Endothelial cell of umbilical vein (primary cell): ENCODE measurements around the gene PLEKHH1. TPM values are rescaled to one million over a fixed set of nuclear protein-coding genes. Genes with fewer than 3 reads are reported as not detected.

Experiments
- BruUV-seq: library from RNA; stranded (reverse); fragments of 400-500 nt; replicated peaks from 2 replicates; lab custom pipeline; 2021; lab: Mats Ljungman, UMichigan
- CTCF ChIA-PET: fragments of 300-600, 350-600 bp; sonication (Branson Sonifier 250); formaldehyde crosslinking; loops from one replicate; lab custom pipeline; 2021; ENCODE audit warnings: antibody characterized with exemption, inconsistent platforms; lab: Charles Lee
- POLR2A ChIA-PET: fragments of 300-600, 350-600 bp; sonication (Branson Sonifier 250); formaldehyde crosslinking; loops from one replicate; lab custom pipeline; 2021; ENCODE audit warnings: antibody characterized with exemption, inconsistent platforms; lab: Charles Lee
- DNase-seq: peaks from one replicate; pipeline ENCODE4 v3.0.0-alpha.2; 2011; ENCODE audit warnings: low read depth, low spot score
- FAIRE-seq: peaks from 2 replicates; lab custom pipeline; 2011; peaks lifted over from hg19 to GRCh38; lab: Jason Lieb, UNC
- H2AFZ ChIP-seq: 2 replicates; pipeline ENCODE4 v1.6.0; 2012; ENCODE audit warnings: low read depth, low read length, control low read depth, inconsistent platforms
- H3K27ac ChIP-seq: 2 replicates; pipeline ENCODE4 v1.5.1; 2011; ENCODE audit warnings: low read depth, mild to moderate bottlenecking, control low read depth, low read length, moderate library complexity; ENCODE audit not compliant: insufficient read depth
- H3K27me3 ChIP-seq, 2 experiments: 2 replicates each; pipeline versions ENCODE4 v1.6.0 to v1.6.1; 2011; ENCODE audit warnings: low read length in 2 of 2, mixed read lengths in 1 of 2; ENCODE audit not compliant: control insufficient read depth in 2 of 2, insufficient read depth in 2 of 2
- H3K36me3 ChIP-seq, 2 experiments: 2 replicates in 1 of 2; 3 replicates in 1 of 2; pipeline ENCODE4 v1.5.1; 2011; ENCODE audit warnings: low read length in 2 of 2, mild to moderate bottlenecking in 1 of 2, moderate library complexity in 1 of 2; ENCODE audit not compliant: control insufficient read depth in 2 of 2, insufficient read depth in 2 of 2; ENCODE audit errors: extremely low read depth in 1 of 2
- H3K4me1 ChIP-seq: 3 replicates; pipeline ENCODE4 v1.5.1; 2011; ENCODE audit warnings: mild to moderate bottlenecking, low read length; ENCODE audit not compliant: control insufficient read depth, insufficient read depth; ENCODE audit errors: extremely low read depth
- H3K4me2 ChIP-seq: 2 replicates; pipeline ENCODE4 v1.6.1; 2011; ENCODE audit warnings: low read length, control low read depth, mixed read lengths; ENCODE audit not compliant: insufficient read depth
- H3K4me3 ChIP-seq, 3 experiments: fragments of 200-600 bp in 1 of 3; sonication (generic), shearing (Covaris generic) in 1 of 3; replicated peaks in 1 of 3; 2 replicates each; pipeline ENCODE4 v1.5.1; 2011 to 2016; ENCODE audit warnings: control low read depth in 3 of 3, low read length in 3 of 3, mild to moderate bottlenecking in 2 of 3, inconsistent platforms in 1 of 3, low read depth in 1 of 3, moderate library complexity in 1 of 3; ENCODE audit not compliant: insufficient read depth in 1 of 3
- H3K79me2 ChIP-seq: 2 replicates; pipeline ENCODE4 v1.6.0; 2012; ENCODE audit warnings: low read length, inconsistent platforms; ENCODE audit not compliant: control insufficient read depth, insufficient read depth
- H3K9ac ChIP-seq: replicated peaks from 2 replicates; pipeline ENCODE3; 2011; ENCODE audit warnings: low read length, control low read depth; ENCODE audit not compliant: insufficient read depth; ENCODE audit errors: extremely low read depth
- H3K9me1 ChIP-seq: replicated peaks from 3 replicates; pipeline ENCODE4 v1.6.0; 2011; ENCODE audit warnings: mild to moderate bottlenecking, low read length; ENCODE audit not compliant: control insufficient read depth, insufficient read depth; ENCODE audit errors: extremely low read depth
- H3K9me3 ChIP-seq: replicated peaks from 2 replicates; pipeline ENCODE4 v1.5.1; 2012; ENCODE audit warnings: low read length, inconsistent platforms; ENCODE audit not compliant: control insufficient read depth, insufficient read depth
- H4K20me1 ChIP-seq: replicated peaks from 2 replicates; pipeline ENCODE3; 2011; ENCODE audit warnings: mild to moderate bottlenecking, low read length; ENCODE audit not compliant: control insufficient read depth, insufficient read depth; ENCODE audit errors: extremely low read depth
- CTCF ChIP-seq, 2 donors: IDR thresholded peaks; 1 replicate in 1 of 2; 2 replicates in 1 of 2; pipeline ENCODE4 v1.5.1; 2011; ENCODE audit warnings: low read length in 2 of 2, mild to moderate bottlenecking in 2 of 2, moderate library complexity in 2 of 2, control low read depth in 1 of 2, inconsistent platforms in 1 of 2, low read depth in 1 of 2; ENCODE audit not compliant: insufficient read depth in 1 of 2; ENCODE audit errors: extremely low read depth in 1 of 2
- EZH2 ChIP-seq: IDR thresholded peaks from 2 replicates; pipeline ENCODE4 v1.6.1; 2012; ENCODE audit warnings: borderline replicate concordance, low read depth, mild to moderate bottlenecking, moderate library complexity, low read length, inconsistent platforms; ENCODE audit not compliant: severe bottlenecking
- FOS ChIP-seq: IDR thresholded peaks from 2 replicates; pipeline ENCODE4 v1.6.1; 2011; ENCODE audit warnings: mild to moderate bottlenecking, low read length, moderate library complexity, borderline replicate concordance; ENCODE audit not compliant: insufficient read depth
- GATA2 ChIP-seq: IDR thresholded peaks from 2 replicates; pipeline ENCODE4 v1.7.0; 2011; ENCODE audit warnings: low read depth, mild to moderate bottlenecking, moderate library complexity, mixed read lengths, low read length; ENCODE audit not compliant: insufficient read length, insufficient read depth
- JUN ChIP-seq: IDR thresholded peaks from 2 replicates; pipeline ENCODE4 v1.6.1; 2011; ENCODE audit warnings: borderline replicate concordance, low read depth; ENCODE audit not compliant: insufficient read length, insufficient read depth
- MAX ChIP-seq: IDR thresholded peaks from 2 replicates; pipeline ENCODE4 v1.6.1; 2011; ENCODE audit not compliant: insufficient read depth, insufficient read length
- MYC ChIP-seq: IDR thresholded peaks from one replicate; pipeline ENCODE4 v1.6.1; 2011; ENCODE audit warnings: mild to moderate bottlenecking, low read depth, low read length
- POLR2A ChIP-seq: IDR thresholded peaks from 2 replicates; pipeline ENCODE4 v1.6.1; 2012; ENCODE audit warnings: low read depth, mild to moderate bottlenecking, control low read depth, low read length
- POLR2AphosphoS5 ChIP-seq: IDR thresholded peaks from 2 replicates; pipeline ENCODE4 v1.6.1; 2012; ENCODE audit warnings: low read depth, mild to moderate bottlenecking, control low read depth, low read length, moderate library complexity; ENCODE audit not compliant: insufficient read depth
- dilution Hi-C: fragments of 300-500 bp; cut with MboI; formaldehyde crosslinking; loops from one replicate; pipeline ENCODE4 v1.15.0; 2019; ENCODE audit warnings: low sequenced_read_pairs; ENCODE audit not compliant: extremely low pct_ligation_motif_present
- intact Hi-C: fragments of 100-400 bp; cut with micrococcal nuclease; formaldehyde crosslinking; loops from one replicate; pipeline ENCODE4 v1.10.0; 2022
- polyA plus RNA-seq, 4 experiments: library from polyadenylated mRNA; depleted of rRNA in 3 of 4; stranded (reverse) in 3 of 4; unstranded in 1 of 4; fragments of >200 nt; gene quantifications; 2 replicates each; pipeline versions ENCODE4 v1.2.1 to v1.2.3, GENCODE V29; 2011 to 2012; ENCODE audit warnings: missing spikeins in 1 of 4
- total RNA-seq: library from RNA; stranded (reverse); gene quantifications from 2 replicates; pipeline ENCODE4 v1.2.3, GENCODE V29; 2021

PLEKHH1 gene
- total and polyA plus RNA-seq, 2 donors (not counting 3 experiments of a cell fraction or from before 2014, with no cell fraction given) = 0.17 to 0.71 TPM

- H3K4me3 ChIP-seq = no peak overlapping the region
- H3K36me3 ChIP-seq = no peaks in the 10 kb centered on the region
- BruUV-seq = no TSS peak
- H3K27ac ChIP-seq = no peak overlapping the region
- H4K20me1 ChIP-seq = no peaks in the 10 kb centered on the region
- DNase-seq = no peak
- dilution Hi-C loops (no loop called here), intact Hi-C loops (no loop called here)
- CTCF ChIA-PET = interaction anchor here (0.9 to 4.6 kb wide), 3 partner anchors 22 to 140 kb away, joined by 3 to 36 read pairs (median 8); no protein-coding TSS in a partner anchor
- no peaks in the 10 kb centered on the region for H3K9me3 ChIP-seq
- H3K27me3 ChIP-seq = peaks cover 0 to 4% of the 10 kb centered on the region in 2 experiments
- H3K9ac ChIP-seq = no peak overlapping the region
- FAIRE-seq = no peak
- no peak overlapping the region for H2AFZ ChIP-seq
- no peak overlapping the region for H3K4me2 ChIP-seq
- TF ChIP-seq CTCF (IDR thresholded peaks at IDR 0.05; ENCODE audit: extremely low read depth in 1 of 2, insufficient read depth in 1 of 2, low read depth in 1 of 2, low read length in 2 of 2) = no peak
- TF ChIP-seq GATA2 = no peak
- no peak for TF ChIP-seq MYC
- TF ChIP-seq JUN = no peak
- no peak for TF ChIP-seq MAX
- no peak for TF ChIP-seq POLR2AphosphoS5
- TF ChIP-seq FOS = no peak
- no peak for TF ChIP-seq POLR2A
- no peak for TF ChIP-seq EZH2
- POLR2A ChIA-PET = no interaction called here
- H3K79me2 ChIP-seq = no peaks in the 10 kb centered on the region
- H3K4me1 ChIP-seq = no peaks in the 10 kb centered on the region
- no peaks in the 10 kb centered on the region for H3K9me1 ChIP-seq
Measured at GRCh38 chr14:67564236-67564635, 31.1 kb downstream of the PLEKHH1 start.
